CD4-positive, alpha-beta T cell treated with Interleukin-10 for 1 hour (primary cell): Measurements from ENCODE around the gene LMBR1.

Source experiments
- DNase-seq: peaks from one replicate; pipeline ENCODE4 v3.0.0-alpha.2; 2020

LMBR1 gene

DNA sequence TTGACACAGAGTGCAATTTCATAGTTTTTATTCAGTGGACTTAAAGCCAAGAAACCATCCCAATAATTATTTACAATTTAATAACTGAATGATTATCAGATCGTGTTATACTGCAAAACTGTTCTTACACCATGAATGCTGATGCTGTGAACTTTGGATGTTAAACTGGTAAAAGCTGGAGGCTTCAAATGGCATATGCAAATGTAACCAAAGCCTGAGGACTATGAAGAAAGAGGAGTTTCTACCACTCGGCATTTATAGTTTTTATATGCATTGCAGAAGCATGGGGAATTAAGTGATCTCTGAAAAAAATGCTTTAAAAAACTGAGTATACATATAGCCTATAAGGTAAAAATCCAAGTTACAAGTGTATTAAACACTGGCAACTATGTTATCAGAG lies 210.1 kb downstream of the LMBR1 start:
- DNase-seq: no peak

DNA sequence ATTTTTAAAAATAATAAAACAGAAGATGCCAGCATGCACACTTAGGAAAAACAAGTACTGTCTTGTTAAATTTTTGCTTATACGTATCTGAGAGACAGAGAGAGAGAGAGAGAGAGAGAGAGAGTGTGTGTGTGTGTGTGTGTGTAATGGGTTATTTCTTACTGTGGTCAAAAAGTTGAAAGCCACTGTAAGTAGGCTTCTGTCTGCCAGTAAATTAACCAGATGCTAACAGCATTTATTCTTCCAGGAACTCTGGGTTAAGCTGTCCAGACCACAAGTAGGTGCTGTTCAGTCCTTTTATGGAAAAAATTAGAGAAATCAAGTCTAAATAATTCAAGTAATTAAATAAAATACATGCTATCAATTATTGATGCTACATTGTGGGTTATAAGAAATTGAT lies 212.7 kb downstream of the LMBR1 start:
- DNase-seq: no peak

DNA sequence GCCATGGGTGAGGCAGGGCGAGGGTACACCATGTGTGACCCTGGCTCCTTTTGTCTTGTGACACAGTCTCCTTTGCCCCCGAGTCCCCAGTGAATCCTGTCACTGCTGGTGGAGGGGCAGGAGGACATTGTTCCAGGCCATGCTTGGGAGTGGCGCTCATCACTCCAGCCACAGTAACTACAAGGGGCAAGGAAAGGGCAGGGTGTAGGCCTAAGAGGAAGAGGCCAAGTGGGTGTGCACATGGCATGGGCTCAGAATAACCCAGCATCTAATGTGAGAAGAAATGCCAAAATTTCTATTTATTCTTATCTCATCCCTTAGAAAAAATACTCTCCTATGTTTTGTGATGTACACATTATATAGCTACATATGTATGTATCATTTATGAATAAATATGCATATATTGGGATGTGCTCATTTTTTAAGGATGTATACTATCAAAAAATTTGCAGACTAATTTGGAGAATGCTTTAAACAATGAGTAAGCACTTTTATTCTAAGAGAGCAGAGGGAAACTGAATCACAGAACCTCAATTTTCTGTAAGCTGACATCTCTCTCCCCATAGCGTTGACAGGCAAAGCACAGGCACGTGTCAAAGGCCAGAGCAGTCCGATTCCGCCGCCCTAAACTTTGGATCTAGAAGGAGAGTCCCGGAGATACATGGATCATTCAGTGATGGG lies 215.5 kb downstream of the LMBR1 start:
- no peak for DNase-seq

DNA sequence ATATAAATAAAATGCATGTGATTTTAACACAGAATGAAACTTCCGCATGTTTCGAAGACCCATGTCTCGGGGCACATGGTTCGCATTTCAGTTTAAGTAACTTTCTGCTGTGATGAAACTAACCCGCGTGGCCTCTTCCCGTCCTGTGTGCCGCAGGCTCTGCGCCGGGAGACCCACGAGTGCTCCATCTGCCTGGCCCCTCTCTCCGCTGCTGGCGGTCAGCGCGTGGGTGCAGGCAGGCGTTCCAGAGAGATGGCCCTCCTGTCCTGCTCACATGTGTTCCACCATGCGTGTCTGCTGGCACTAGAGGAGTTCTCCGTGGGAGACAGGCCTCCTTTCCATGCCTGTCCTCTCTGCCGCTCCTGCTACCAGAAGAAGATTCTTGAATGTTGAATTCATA lies 216.7 kb downstream of the LMBR1 start:
- no peak for DNase-seq

DNA sequence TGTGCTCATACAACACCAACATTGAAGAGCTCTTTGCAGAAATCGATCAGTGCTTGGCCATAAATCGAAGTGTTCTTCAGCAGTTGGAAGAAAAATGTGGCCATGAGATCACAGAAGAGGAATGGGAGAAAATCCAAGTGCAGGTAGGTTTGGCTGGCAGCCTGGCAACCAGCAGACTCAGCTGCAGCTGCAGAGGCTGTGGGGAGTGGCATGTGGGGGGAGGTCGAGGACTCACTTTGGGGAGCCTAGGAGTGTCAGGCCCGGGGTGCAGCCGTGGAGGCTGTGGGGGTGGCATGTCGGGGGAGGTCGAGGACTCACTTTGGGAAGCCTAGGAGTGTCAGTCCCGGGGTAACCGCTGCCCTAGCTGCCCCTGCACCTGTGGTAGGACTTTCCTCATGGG lies 217.3 kb downstream of the LMBR1 start:
- no peak for DNase-seq

DNA sequence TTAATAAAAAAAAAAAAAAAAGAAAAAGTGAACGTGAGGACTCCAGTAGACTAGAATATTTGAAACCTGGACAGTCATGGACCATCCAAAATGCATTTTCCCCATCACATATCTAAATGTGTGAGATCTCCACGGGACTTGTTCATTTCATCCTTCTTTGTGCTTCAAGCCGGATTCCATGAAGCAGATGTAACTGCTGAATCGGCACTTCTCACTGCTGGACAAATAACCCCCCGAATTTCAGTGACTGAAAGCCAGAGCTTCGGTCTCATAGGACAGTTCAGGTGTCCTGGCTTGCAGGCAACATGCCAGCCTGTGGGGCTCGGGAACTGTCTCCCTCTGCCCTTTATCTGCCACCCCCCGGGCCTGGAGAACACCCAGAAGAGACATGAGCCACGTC lies 219.1 kb downstream of the LMBR1 start:
- DNase-seq: no peak

DNA sequence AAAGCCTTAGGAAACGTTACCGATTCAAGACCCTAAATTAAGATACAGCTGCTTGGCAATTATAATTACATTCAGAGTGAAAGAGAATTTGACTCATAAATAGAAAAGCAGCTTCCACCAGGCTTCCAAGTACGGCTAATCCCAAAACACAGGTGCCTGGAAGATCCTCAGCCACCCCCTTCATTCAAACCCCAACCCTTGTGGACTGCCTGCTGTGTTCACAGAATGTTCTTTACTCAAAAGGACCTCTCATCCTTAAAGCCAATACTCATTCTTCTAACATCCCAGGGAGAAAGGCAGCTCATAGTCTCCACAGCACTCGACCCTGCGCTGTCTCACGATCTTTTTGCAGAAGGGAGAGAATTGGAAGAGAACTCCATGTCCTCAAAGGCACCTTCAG lies 219.5 kb downstream of the LMBR1 start:
- no peak for DNase-seq

DNA sequence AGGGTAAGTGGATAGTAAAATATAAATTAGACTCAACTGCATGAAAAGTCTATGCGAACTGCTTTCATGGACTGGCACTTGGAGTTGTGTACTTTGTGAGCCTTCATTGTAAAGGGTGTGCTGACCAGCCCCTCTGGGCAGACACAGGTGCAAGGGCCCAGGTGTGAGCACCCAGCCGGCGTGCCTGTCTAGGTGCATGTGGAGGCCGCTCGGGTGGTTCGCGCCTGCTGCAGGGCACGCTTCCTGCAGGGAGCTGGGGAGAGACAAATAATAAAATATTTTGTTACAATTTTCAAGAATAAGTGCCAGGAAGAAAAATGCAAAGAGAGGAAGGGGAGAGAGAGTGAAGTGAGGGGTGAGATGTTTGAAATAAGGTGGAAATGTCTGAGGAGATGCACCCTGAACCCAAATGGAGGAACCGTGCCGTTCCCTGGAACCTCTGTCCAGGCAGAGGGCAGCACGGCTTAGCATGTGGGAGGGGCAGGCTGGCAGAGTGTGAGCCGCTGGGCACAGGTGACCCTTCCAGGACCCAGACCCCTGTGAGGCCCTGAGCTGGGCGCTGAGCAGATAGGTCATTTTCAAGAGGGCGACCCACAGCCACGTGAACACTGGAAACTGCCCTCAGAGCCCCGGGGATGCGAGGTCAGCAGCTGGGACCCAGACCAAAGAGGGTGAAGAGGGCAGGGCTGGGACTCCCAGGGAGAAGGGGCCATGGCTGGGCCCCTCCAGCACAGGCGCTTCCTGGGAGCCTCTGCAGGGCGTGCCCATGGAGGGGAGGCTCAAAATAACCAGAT lies 223.8 kb downstream of the LMBR1 start:
- DNase-seq: no peak

DNA sequence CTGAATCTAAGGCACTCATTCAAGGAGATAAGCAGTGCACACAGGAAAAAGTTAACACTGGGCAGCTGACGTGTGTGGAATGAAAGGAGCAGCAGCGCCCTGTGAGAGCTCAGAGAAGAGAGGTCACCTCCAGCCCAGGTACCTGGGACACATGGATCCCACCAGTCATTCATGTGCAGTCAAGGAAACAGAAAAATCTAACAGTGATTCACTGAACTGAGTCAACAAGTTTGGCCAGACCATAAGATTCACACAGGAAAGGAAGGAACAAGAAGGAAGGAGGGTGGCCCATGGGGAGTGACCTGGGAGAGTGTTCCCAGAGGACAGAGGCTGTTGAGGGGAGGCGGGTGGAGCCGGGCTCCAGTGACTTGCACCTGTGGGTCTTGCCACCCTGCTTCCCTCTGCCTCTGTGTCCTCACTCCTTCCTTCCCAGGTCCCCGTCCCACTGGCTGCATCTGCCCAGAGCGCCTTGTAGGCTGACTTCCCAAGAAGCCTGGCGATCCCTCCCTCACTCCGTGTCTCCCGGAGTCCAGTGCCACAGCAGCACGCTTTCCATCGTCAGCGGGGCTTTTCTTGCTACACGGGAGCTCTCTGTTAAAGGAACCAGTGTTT lies 224.7 kb downstream of the LMBR1 start:
- DNase-seq: no peak

DNA sequence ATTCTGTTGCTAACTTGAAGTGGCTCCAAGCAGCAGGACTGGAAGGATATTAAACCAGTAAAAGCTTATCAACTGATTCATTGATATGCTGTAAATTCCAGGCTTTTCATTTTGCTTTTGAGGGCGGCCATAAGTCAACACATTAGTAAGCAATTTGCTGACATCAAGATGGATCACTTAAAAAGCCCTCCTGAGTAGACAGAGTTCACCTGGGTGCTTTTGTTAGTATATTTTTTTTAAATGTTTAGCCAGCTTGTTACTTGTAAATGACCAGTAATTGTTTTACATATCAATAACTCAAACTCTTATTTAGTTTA lies 225.9 kb downstream of the LMBR1 start:
- no peak for DNase-seq

DNA sequence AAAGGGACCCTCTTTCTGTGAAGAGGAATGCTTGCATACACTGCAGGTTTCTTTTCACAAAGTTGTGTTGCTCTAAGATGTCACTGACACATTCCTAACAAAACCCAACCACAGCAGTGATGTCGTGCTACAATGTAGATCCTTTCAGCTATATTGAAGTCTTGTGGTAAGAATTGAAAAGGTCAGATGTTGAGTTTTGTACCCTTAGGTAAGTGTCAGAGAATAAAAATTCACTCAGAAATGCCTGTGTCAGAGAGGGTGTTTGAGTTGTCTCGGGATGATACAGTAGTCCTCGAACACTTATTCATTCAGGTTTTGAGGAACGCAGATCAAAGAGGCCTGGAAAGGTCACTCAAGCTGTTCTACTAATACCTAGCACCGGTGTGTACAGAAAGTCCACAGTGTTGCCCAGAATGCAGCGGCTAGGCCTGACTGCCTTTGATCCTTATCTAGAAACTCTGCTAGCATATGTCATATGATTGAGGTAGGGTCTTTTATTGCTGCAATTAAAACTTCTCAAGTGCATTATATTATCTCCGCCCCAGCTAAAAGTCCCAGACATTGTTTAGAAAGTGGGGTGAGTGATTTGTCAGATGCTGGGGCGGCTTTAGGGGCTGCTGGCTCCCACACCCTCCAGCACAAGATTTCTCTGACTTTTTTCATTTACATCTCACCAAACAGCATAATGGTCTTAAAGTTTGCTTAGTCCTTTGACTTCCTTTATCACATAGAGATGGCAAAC lies 226.4 kb downstream of the LMBR1 start:
- DNase-seq: no peak

DNA sequence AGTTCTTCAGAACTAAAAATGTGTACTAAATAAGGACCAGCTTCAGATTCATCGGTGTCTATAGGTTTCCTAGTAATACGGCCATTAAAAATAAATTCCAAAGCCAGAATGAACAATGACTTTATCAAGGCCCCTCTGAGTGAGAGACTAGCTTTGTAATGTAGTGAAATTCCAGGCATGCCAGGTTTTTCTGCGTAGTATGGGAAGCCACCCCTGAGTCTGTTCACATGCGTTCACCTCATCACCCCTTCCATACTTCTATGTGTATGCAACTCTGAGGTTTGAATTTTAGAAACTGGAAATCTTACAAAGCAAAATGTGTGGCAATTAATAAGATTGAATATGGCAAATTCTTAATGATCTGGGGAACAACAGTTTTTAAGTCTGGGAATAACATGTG lies 227.9 kb downstream of the LMBR1 start:
- DNase-seq: no peak

DNA sequence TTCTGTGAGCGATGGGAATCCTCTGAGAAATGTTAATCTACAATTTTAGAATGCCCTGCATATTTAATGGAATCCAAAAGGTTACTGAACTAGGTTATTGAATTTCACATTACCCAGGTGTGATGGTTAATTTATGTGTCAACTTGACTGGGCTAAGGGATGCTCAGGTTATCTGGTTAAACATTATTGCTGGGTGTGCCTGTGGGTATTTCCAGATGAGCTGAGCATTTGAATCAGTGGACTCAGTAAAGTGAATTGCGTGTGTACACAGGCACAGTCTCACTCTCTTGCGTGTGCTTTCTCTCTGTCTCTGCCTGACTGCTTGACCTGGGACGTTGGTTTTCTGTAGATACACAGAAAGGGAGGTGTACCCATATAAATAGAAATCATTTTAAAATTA lies 230.7 kb downstream of the LMBR1 start:
- no peak for DNase-seq

DNA sequence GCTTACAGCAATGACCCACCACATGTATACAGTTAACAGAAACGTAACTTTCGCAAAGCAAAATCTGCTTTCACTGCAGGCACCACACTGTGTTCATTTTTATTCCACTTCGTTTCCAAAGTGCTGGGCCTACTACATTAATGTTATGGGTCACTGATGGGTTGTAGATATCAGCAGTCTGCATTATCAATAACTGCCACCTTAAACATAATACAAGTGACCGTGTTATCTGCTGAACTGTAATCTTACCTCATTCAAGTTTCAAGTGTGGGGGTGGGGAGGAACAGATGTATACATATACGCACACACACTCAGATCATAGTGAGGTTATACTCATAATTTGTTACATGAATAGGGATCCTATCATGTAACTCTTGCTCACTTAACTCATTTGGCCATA lies 231.3 kb downstream of the LMBR1 start:
- no peak for DNase-seq

DNA sequence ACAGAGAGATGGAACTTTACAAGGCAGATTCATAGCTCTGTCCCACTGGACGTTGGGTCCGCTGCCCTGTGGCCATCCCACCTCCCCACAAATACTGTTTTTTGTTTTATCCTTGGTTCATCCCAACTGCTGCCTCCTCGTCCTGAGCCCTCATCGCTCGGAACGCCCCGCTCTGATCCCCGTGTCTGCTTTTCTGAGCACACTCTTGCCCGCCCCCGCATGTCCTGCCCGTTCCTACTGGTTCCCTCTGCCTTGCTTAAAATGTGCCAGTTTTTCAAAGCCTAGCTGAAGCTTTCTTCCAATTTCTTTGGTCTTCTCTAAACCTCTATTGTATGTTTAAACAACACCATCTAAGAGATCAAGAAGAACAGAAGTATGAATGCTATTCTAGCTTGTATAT lies 233.0 kb downstream of the LMBR1 start:
- DNase-seq: no peak

DNA sequence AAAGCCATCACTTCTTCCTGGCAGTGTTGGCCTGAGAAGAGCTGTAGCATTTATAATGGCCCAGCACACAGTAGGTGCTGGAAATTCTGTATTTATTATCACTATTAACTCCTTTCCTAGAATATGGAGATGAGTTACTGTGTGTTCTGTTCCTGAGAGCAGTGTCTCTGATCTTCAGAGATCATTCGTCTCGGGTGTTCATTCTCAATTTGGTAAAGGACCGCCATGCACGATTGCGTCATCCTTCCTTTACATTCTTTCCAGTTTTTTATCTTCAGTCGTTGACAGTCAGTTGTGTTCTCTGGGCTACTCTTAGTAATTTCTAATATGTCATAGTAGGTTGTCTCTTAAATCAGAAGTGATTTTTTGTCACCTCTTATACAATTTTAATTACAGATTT lies 233.8 kb downstream of the LMBR1 start:
- no peak for DNase-seq

DNA sequence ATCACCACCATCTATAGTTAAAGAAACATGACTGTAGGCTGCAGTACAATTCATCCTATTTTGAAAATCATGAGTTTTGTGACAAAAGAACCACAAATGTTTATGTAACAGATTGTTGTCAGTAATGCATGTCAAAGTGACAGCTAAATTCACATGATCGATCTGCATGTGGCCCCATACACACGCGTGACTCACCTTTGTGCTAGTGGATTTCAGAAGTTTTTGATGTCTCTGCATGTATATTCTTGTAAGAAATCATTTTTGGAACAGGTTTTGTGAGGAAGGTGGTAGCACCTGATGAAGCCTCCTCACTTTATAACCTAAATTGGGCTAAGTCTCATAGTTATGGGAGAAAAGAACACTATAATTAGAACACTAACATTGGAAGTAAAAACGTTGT lies 235.3 kb downstream of the LMBR1 start:
- DNase-seq: no peak

DNA sequence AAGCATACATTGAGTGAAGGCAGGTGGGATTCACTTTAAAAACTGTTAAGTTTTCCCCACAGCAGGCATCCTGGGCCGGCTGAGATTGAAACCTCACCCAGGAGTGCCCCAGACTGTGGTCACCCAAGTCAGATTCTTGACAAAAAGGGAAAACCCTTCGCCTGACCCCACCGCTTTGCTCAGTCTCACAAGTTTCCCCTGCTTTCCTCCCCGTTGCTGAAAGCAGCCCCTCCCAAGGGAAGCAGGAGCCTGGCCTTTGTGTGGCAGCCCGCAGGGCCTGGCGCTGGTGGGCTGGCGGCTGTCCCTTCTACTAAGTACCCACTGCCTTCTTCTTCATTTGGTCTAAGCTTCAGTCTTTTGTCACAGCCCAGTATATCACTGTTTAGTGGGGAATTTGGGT lies 236.4 kb downstream of the LMBR1 start:
- no peak for DNase-seq

DNA sequence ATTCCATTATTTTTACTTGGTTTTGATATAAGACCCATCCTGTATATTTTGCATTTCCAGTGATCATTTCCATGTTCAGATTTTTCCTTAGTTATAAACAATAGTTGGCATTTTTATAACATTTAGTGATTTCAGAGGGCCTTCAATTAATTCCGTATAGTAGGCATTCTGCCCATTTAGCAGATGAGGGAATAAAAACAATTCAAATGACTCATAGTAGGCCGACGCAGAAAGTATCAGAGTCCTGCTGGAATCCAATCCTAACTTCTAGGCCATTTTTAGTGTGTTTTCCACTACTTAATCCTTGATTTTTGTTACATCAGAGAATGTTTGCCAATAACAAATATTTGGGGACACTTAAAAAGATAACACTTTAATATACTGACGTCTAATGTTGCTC lies 237.0 kb downstream of the LMBR1 start:
- no peak for DNase-seq

DNA sequence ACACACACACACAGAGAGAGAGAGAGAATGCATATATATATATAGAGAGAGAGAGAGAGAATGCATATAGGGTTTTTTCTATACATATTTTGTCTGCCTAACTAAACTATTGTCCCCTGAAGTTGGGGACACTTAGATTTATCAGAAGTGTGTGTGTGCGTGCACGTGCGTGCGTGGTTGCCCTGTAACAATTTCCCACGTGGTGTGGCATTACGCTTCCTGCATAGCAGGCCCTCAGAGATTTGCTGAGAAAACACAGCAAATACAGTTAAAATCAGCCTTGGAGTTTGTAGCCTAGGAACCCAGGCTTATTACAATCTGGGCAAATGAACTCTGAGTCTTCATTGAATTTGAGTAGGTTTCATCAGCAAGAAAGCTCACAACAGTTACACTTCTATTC lies 237.7 kb downstream of the LMBR1 start:
- DNase-seq: no peak

DNA sequence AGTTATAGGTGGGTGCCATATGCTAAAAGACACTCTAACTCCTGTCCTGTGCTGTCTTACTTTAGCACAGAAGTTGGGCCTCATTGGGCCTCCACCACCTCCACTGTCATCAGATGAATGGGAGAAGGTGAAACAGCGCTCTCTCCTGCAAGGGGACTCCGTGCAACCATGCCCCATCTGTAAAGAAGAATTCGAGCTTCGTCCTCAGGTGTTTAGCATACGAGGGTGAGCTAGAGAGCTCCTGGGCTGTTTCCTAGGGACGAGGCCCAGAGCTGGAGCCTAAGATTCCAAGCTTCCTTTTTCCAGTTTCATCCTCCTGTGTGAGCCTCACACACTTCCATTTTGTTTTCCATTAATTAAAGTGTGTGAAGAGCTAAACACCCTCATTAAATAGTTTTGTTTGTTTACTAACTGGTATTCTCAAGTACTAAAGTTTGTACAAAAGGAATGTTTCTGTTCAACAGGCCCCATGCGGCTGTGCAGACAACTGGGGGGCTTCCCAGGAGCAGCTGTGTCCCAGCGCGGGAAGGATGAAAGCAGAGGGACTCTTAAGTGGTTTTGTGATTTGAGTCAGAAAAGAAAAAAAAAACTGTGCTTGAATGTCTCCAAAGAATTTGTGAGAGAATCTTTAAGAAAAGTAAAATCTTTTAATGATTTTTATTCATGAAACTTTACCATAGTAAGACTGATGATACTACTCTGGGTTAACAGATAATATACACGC lies 238.3 kb downstream of the LMBR1 start:
- no peak for DNase-seq

DNA sequence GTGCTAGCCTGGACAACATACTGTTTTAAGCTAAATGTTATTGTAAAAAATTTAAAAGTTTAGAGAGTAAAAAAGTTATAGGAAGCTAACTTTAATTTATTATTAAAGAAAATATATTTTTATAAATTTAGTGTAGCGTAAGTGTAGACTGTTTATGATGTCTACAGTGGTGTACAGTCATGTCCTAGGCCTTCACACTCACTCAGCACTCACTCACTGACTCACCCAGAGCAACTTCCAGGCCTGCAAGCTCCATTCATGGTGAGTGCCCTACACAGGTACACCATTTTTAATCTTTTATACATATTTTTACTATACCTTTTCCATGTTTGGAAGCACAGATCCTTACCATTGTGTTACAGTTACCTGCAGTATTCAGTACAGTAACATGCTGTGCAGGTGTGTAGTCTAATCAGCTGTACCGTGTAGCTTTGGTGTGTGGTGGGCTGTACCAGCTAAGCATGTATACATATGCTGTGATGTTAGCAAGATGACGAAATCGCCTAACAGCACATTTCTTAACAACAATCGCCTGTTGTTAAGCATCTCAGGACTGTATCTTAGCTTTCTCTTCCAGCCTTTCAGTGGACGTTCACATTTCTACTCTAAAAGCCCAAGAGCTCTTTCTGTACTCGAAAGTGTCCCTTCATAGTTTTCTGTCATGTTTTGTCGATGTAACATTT lies 240.0 kb downstream of the LMBR1 start:
- DNase-seq: no peak

DNA sequence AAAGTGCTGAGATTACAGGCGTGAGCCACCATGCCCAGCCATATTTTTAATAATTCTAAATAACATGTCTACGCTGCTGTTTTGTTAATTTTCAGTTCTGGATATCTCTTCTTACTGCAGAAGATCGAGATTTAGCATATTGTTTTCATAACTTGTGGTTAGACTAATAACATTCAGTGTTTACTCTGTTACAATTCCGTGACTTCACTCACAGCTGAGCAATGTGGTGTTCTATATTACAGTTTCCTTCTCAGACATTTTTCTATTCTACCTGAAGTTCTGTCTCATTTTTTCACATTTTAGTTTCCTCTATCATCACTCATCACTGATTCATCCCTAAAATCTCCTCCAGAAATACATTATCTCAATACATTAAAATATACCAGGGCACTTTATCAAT lies 241.5 kb downstream of the LMBR1 start:
- DNase-seq: no peak
